ENCODE results near the gene MPP1.

MPP1 gene

GRCh38 chrX:154734061-154734781 lies 71.1 kb downstream of the MPP1 start:
- in situ Hi-C loops (cut with HindIII; ENCODE audit: low sequenced_read_pairs): no loop called here

GRCh38 chrX:154733066-154733425 lies 72.2 kb downstream of the MPP1 start:
- in situ Hi-C loops (cut with HindIII; ENCODE audit: low sequenced_read_pairs): no loop called here

- in situ Hi-C loops (cut with HindIII; ENCODE audit: low sequenced_read_pairs): no loop called here
These were observed 72.7 kb downstream of the MPP1 start for GRCh38 chrX:154732421-154733065.

- in situ Hi-C loops (cut with HindIII; ENCODE audit: low sequenced_read_pairs): no loop called here
These were observed 73.4 kb downstream of the MPP1 start for GRCh38 chrX:154731881-154732280.

GRCh38 chrX:154731184-154731583 lies 74.1 kb downstream of the MPP1 start:
- in situ Hi-C loops (cut with HindIII; ENCODE audit: low sequenced_read_pairs): no loop called here

GRCh38 chrX:154730253-154730891 lies 74.9 kb downstream of the MPP1 start:
- in situ Hi-C loops (cut with HindIII; ENCODE audit: low sequenced_read_pairs): no loop called here

- in situ Hi-C loops (cut with HindIII; ENCODE audit: low sequenced_read_pairs): no loop called here
These were observed 75.8 kb downstream of the MPP1 start for GRCh38 chrX:154729439-154729838.

All from endothelial cell of hepatic sinusoid (primary cell).